ENCODE data around the gene SLC39A12. TPM values are rescaled to one million over a fixed set of nuclear protein-coding genes. Genes with fewer than 3 reads are reported as not detected.

SLC39A12 gene
- 0.58 TPM in 1 of 2 replicates, not detected in the other for polyA plus RNA-seq

DNA sequence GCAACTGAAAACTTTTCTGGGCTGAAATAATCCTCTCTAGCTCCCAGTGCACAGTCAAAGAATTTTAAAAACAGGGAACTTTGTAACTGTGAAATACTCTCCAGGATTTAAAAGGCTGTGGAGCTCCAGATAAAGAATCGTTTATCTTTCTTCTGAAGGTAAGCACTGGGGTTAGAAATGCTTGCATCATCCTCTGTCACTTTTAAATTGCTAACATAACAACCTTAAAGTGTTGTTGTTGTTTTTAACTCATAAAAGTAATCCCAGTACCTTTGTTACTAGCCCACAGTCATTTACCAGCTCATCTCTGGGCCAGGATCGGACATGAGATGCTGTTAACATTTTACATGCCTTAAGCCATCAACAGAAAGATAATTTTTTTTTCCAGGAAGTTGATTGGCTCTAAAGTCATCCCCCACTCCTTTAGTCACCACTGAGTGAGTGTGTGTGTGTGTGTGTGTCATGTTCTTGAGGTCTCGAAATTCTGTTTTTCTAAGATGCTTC, at the start of gene SLC39A12:
TSS of gene SLC39A12 (plus strand) at position 51 of the 504 bp plus-strand sequence. CDS start 1,359 bp downstream, outside the sequence.

Other genes with a start within 250 kb of the SLC39A12 start
- gene TMEM236, start 199.7 kb upstream of the SLC39A12 start, polyA plus RNA-seq: 0.13 TPM in 1 of 2 replicates, not detected in the other
- not detected in 2 replicates for gene MRC1, start 142.6 kb upstream of the SLC39A12 start, polyA plus RNA-seq
- 102 and 134 TPM in 2 replicates for gene CACNB2, start 188.5 kb downstream of the SLC39A12 start, polyA plus RNA-seq

All from Purkinje cell (primary cell).